Measurements from ENCODE around the gene HIPK2.

- no peak for TF ChIP-seq CTCF (conservative IDR thresholded peaks at IDR 0.05; ENCODE audit: low read length)
- no peak for TF ChIP-seq EZH2phosphoT487 (IDR thresholded peaks at IDR 0.05; ENCODE audit: borderline replicate concordance)
Measured at GRCh38 chr7:139706837-139707236, 71.0 kb downstream of the HIPK2 start.
